AG04449 (cell line): ENCODE measurements around the gene TMEM266.

Experiments used
- CTCF ChIA-PET: fragments of 350-600 bp; formaldehyde crosslinking; extraction: SDS; loops from one replicate; lab custom pipeline; 2021; ENCODE audit warnings: antibody characterized with exemption; lab: Yijun Ruan, JAX
- POLR2A ChIA-PET: fragments of 400-600, 350-600 bp; formaldehyde crosslinking; extraction: SDS; loops from one replicate; lab custom pipeline; 2020; ENCODE audit warnings: antibody characterized with exemption, inconsistent platforms; lab: Yijun Ruan, JAX
- DNase-seq: peaks from one replicate; pipeline ENCODE4 v3.0.0-alpha.2; 2010; ENCODE audit warnings: low read depth, low spot score
- H3K4me3 ChIP-seq: 2 replicates; pipeline ENCODE4 v1.5.1; 2011; ENCODE audit warnings: low read depth, mild to moderate bottlenecking, control low read depth, low read length
- CTCF ChIP-seq: IDR thresholded peaks from one replicate; pipeline ENCODE4 v1.5.1; 2011; ENCODE audit warnings: mild to moderate bottlenecking, moderate library complexity, low read length, control low read depth, inconsistent platforms; ENCODE audit not compliant: insufficient read depth; ENCODE audit errors: missing control alignments

The TMEM266 gene

DNA sequence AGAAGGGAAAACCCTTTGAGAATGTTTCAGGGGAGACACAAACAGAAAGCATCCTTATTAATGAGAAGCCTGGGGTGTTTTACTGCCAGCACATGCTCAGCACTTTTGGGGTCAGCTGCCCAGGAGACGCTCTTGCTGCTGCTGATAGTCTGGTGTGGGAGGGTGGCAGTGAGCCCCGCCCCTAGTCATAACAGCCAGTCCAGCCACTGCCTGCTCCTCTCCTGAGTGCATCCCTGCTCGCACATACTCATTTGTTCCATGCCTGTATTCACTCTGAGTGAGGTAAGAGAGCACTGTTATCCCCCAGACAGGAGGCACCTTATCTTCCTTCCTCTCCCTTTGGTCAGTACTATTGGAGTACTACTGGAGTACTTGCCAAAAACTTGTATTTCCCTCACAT lies 150.2 kb downstream of the TMEM266 start:
- CTCF ChIA-PET: interaction anchor here (1.5 to 1.7 kb wide), 2 partner anchors 10 to 19 kb away, joined by 4 read pairs; no protein-coding TSS in a partner anchor

GRCh38 chr15:76215634-76216033 lies 155.8 kb downstream of the TMEM266 start:
- no peak for DNase-seq
- CTCF ChIA-PET: interaction anchor here (1.1 to 2.9 kb wide), 3 partner anchors 12 to 65 kb away, joined by 3 to 12 read pairs (median 3); no protein-coding TSS in a partner anchor
- no peak for TF ChIP-seq CTCF

More for the DNA sequence above, 150.2 kb downstream of the TMEM266 start:
- no peak for TF ChIP-seq CTCF
- DNase-seq: no peak
- no peak overlapping the region for H3K4me3 ChIP-seq
- POLR2A ChIA-PET: no interaction called here

GRCh38 chr15:76217029-76217881 lies 157.5 kb downstream of the TMEM266 start:
- ChIA-PET CTCF (interaction anchor here (1.2 to 2.7 kb wide), 3 partner anchors 9 to 27 kb away, joined by 3 to 14 read pairs (median 3); no protein-coding TSS in a partner anchor), POLR2A (no interaction called here)

More at GRCh38 chr15:76215634-76216033, 155.8 kb downstream of the TMEM266 start:
- no peak overlapping the region for H3K4me3 ChIP-seq
- POLR2A ChIA-PET: no interaction called here

DNA sequence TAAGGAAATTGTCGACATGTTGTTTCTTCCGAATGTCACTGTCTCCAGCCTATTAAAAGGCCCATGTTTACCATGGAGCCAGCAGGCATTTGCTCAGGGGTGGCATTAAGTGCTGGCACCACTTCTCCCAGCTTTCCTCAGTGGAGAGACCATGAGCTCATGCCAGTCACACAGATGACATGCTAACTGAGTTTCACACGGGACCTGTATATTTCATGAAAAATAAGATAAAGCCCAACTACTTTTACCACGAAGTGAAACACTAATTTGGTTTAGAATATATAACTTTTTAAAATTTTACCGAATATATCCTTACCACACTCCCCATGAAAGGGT lies 158.1 kb downstream of the TMEM266 start:
- no peak for DNase-seq
- no peak overlapping the region for H3K4me3 ChIP-seq
- ChIA-PET POLR2A (no interaction called here), CTCF (interaction anchor here (1.2 to 2.7 kb wide), 3 partner anchors 8 to 27 kb away, joined by 3 to 14 read pairs (median 3); no protein-coding TSS in a partner anchor)
- TF ChIP-seq CTCF: no peak

More at GRCh38 chr15:76217029-76217881, 157.5 kb downstream of the TMEM266 start:
- peak; percentile 3 for DNase-seq
- H3K4me3 ChIP-seq: no peak overlapping the region
- TF ChIP-seq CTCF: no peak

DNA sequence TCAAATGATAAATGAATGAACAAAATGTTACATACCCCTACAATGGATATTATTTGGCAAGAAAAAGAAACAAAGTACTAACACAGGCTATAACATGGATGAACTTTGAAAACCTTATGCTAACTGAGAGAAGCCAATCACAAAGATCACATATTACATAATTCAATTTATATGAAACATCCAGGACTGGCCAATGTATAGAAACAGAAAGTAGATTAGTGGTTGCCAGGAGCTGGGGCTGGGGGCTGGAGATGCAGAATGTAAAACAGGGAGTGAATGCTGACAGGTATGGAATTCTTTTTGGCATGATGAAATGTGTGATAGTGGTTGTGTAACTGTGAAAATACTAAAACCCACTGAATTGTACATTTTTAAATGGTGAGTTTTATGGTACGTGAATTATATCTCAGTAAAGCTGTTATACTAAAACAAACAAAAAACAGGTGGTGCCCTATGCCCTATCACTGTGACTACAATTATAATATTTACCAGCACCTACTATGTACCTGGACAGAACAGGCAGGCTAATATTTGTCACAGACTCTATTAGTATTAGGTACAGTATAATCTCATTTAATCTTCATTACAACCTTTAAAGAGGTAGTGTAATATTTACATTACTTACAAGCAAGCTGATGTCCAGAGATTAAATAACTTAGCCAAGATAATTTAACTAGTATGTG lies 161.4 kb downstream of the TMEM266 start:
- H3K4me3 ChIP-seq: no peak overlapping the region
- ChIA-PET CTCF (interaction anchor here (0.9 to 1.6 kb wide), 3 partner anchors 13 to 15 kb away, joined by 3 to 6 read pairs (median 4); no protein-coding TSS in a partner anchor), POLR2A (no interaction called here)
- no peak for TF ChIP-seq CTCF
- no peak for DNase-seq
